ENCODE results near the gene BCL2A1. TPM values are rescaled to one million over a fixed set of nuclear protein-coding genes. Genes with fewer than 3 reads are reported as not detected.

The BCL2A1 gene
- total RNA-seq, 1 experiment from 2014 or later = 16.9 TPM

GRCh38 chr15:79943820-79944219 is 27.2 kb downstream of the BCL2A1 start:
- no peak for DNase-seq
- no peaks in the 10 kb centered on the region for H3K9me3 ChIP-seq (ENCODE audit: low read length)
- no peaks in the 10 kb centered on the region for H3F3A ChIP-seq (ENCODE audit: low read length, unreplicated experiment)
- no peaks in the 10 kb centered on the region for H3K9me2 ChIP-seq (replicated peaks; ENCODE audit: low read length)
- TF ChIP-seq CTCF (conservative IDR thresholded peaks at IDR 0.05; ENCODE audit: low read depth, low read length) (no peak), EZH2 (IDR thresholded peaks at IDR 0.05; ENCODE audit: low read length, unreplicated experiment) (no peak), EZH2phosphoT487 (IDR thresholded peaks at IDR 0.05; ENCODE audit: borderline replicate concordance, low read length) (no peak)
- no peaks in the 10 kb centered on the region for H4K20me1 ChIP-seq (ENCODE audit: low read length)
- H3K27ac ChIP-seq (ENCODE audit: low read length) = no peak overlapping the region
- no peak overlapping the region for H3K4me2 ChIP-seq (ENCODE audit: low read length)
- H3K79me2 ChIP-seq (ENCODE audit: low read length) = no peaks in the 10 kb centered on the region
- no peak overlapping the region for H2AFZ ChIP-seq (ENCODE audit: low read length)
- no peak for ATAC-seq
- no peak overlapping the region for H3K9ac ChIP-seq (ENCODE audit: low read length)
- intact Hi-C loops (cut with micrococcal nuclease) = no loop called here
- no peaks in the 10 kb centered on the region for H3K36me3 ChIP-seq (ENCODE audit: low read depth, low read length)
- H3K4me3 ChIP-seq (ENCODE audit: low read length) = no peak overlapping the region
- CTCF ChIA-PET = no interaction called here
- peaks cover 6% of the 10 kb centered on the region; the same call in 1 of the 2 replicates for H3K4me1 ChIP-seq (ENCODE audit: insufficient read depth, low read length)
- no TSS peak for BruUV-seq (replicated peaks)
- H3K27me3 ChIP-seq (ENCODE audit: low read length) = no peaks in the 10 kb centered on the region
- POLR2A ChIA-PET (ENCODE audit: unreplicated experiment) = no interaction called here

- peak; percentile 21 for DNase-seq
- CTCF ChIA-PET = no interaction called here
- H3K9ac ChIP-seq (ENCODE audit: low read length) = no peak overlapping the region
These were observed 28.1 kb downstream of the BCL2A1 start for GRCh38 chr15:79942741-79943481.

More at GRCh38 chr15:79942741-79943481, 28.1 kb downstream of the BCL2A1 start:
- H3K4me1 ChIP-seq (ENCODE audit: insufficient read depth, low read length) = peaks cover 6% of the 10 kb centered on the region; the same call in 1 of the 2 replicates
- intact Hi-C loops (cut with micrococcal nuclease) = no loop called here
- no peaks in the 10 kb centered on the region for H3K9me2 ChIP-seq (replicated peaks; ENCODE audit: low read length)
- H3K27ac ChIP-seq (ENCODE audit: low read length) = no peak overlapping the region
- H3F3A ChIP-seq (ENCODE audit: low read length, unreplicated experiment) = no peaks in the 10 kb centered on the region
- H3K9me3 ChIP-seq (ENCODE audit: low read length) = no peaks in the 10 kb centered on the region
- H3K4me2 ChIP-seq (ENCODE audit: low read length) = no peak overlapping the region
- H4K20me1 ChIP-seq (ENCODE audit: low read length) = no peaks in the 10 kb centered on the region
- no TSS peak for BruUV-seq (replicated peaks)
- H2AFZ ChIP-seq (ENCODE audit: low read length) = no peak overlapping the region
- H3K4me3 ChIP-seq (ENCODE audit: low read length) = no peak overlapping the region
- ATAC-seq = no peak
- no peaks in the 10 kb centered on the region for H3K27me3 ChIP-seq (ENCODE audit: low read length)
- H3K36me3 ChIP-seq (ENCODE audit: low read depth, low read length) = no peaks in the 10 kb centered on the region
- POLR2A ChIA-PET (ENCODE audit: unreplicated experiment) = no interaction called here
- H3K79me2 ChIP-seq (ENCODE audit: low read length) = no peaks in the 10 kb centered on the region
- no peak for TF ChIP-seq CTCF (conservative IDR thresholded peaks at IDR 0.05; ENCODE audit: low read depth, low read length)
- TF ChIP-seq EZH2 (IDR thresholded peaks at IDR 0.05; ENCODE audit: low read length, unreplicated experiment) = no peak
- no peak for TF ChIP-seq EZH2phosphoT487 (IDR thresholded peaks at IDR 0.05; ENCODE audit: borderline replicate concordance, low read length)
